Measurements from ENCODE around the gene DLG2. TPM values are rescaled to one million over a fixed set of nuclear protein-coding genes. Genes with fewer than 3 reads are reported as not detected.

Gene DLG2
- total and polyA plus RNA-seq, 2 donors (not counting 3 experiments of a cell fraction or from before 2014, with no cell fraction given): 0.15 to 1.1 TPM

DNA sequence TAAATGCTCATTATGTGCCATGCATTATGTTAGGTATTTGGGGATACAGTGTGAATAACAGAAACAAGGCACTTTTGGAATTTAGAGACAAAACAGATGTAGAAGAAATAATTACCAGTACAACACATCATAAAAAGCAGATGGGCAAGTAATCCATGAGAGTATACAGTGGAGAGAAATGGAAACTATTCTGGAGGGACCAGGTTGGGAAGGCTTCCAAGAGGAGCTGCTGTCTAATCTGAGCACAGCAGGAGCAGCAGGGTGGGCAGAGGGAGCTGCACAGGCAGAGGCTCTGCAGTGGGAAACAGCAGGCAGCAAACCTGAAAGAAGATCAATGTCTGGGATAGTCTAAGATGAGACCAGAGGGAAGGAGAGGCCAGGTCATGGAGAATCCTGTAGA is 2072.3 kb downstream of the DLG2 start:
- Histone ChIP-seq H3K9me1 (replicated peaks; ENCODE audit: control insufficient read depth, extremely low read depth, insufficient read depth, low read length) (no peaks in the 10 kb centered on the region), H3K9ac (replicated peaks; ENCODE audit: extremely low read depth, insufficient read depth, low read length) (no peak overlapping the region), H3K4me3 (replicated peaks in 1 of 3; ENCODE audit: insufficient read depth in 1 of 3, low read depth in 1 of 3, low read length in 3 of 3) (no peak overlapping the region), H3K27ac (ENCODE audit: insufficient read depth, low read depth, low read length) (no peak overlapping the region), H2AFZ (ENCODE audit: low read depth, low read length) (no peak overlapping the region), H3K9me3 (replicated peaks; ENCODE audit: control insufficient read depth, insufficient read depth, low read length) (no peaks in the 10 kb centered on the region), H3K4me2 (ENCODE audit: insufficient read depth, low read length) (no peak overlapping the region), H3K36me3 (ENCODE audit: control insufficient read depth in 2 of 2, extremely low read depth in 1 of 2, insufficient read depth in 2 of 2, low read length in 2 of 2) (no peaks in the 10 kb centered on the region), H3K79me2 (ENCODE audit: control insufficient read depth, insufficient read depth, low read length) (no peaks in the 10 kb centered on the region), H3K4me1 (ENCODE audit: control insufficient read depth, extremely low read depth, insufficient read depth, low read length) (no peaks in the 10 kb centered on the region), H3K27me3 (ENCODE audit: control insufficient read depth in 2 of 2, insufficient read depth in 2 of 2, low read length in 2 of 2) (no peaks in the 10 kb centered on the region), H4K20me1 (replicated peaks; ENCODE audit: control insufficient read depth, extremely low read depth, insufficient read depth, low read length) (no peaks in the 10 kb centered on the region)
- FAIRE-seq (no peak), DNase-seq (ENCODE audit: low read depth, low spot score) (no peak)
- no TSS peak for BruUV-seq (replicated peaks)
- dilution Hi-C loops (cut with MboI; ENCODE audit: extremely low pct_ligation_motif_present, low sequenced_read_pairs): no loop called here
- no peak for TF ChIP-seq GATA2 (IDR thresholded peaks at IDR 0.05; ENCODE audit: insufficient read depth, insufficient read length, low read depth, low read length)
- TF ChIP-seq MYC (IDR thresholded peaks at IDR 0.05; ENCODE audit: low read depth, low read length): no peak
- TF ChIP-seq JUN (IDR thresholded peaks at IDR 0.05; ENCODE audit: borderline replicate concordance, insufficient read depth, insufficient read length, low read depth): no peak
- TF ChIP-seq, protein P1, sequence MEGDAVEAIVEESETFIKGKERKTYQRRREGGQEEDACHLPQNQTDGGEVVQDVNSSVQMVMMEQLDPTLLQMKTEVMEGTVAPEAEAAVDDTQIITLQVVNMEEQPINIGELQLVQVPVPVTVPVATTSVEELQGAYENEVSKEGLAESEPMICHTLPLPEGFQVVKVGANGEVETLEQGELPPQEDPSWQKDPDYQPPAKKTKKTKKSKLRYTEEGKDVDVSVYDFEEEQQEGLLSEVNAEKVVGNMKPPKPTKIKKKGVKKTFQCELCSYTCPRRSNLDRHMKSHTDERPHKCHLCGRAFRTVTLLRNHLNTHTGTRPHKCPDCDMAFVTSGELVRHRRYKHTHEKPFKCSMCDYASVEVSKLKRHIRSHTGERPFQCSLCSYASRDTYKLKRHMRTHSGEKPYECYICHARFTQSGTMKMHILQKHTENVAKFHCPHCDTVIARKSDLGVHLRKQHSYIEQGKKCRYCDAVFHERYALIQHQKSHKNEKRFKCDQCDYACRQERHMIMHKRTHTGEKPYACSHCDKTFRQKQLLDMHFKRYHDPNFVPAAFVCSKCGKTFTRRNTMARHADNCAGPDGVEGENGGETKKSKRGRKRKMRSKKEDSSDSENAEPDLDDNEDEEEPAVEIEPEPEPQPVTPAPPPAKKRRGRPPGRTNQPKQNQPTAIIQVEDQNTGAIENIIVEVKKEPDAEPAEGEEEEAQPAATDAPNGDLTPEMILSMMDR (IDR thresholded peaks at IDR 0.05; ENCODE audit: extremely low read depth in 1 of 2, insufficient read depth in 1 of 2, low read depth in 1 of 2, low read length in 2 of 2): no peak
- TF ChIP-seq EZH2 (IDR thresholded peaks at IDR 0.05; ENCODE audit: borderline replicate concordance, low read depth, low read length, severe bottlenecking): no peak
- no peak for TF ChIP-seq POLR2A (IDR thresholded peaks at IDR 0.05; ENCODE audit: low read depth, low read length)
- TF ChIP-seq, protein P2, sequence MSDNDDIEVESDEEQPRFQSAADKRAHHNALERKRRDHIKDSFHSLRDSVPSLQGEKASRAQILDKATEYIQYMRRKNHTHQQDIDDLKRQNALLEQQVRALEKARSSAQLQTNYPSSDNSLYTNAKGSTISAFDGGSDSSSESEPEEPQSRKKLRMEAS (IDR thresholded peaks at IDR 0.05; ENCODE audit: insufficient read depth, insufficient read length): no peak
- no peak for TF ChIP-seq FOS (IDR thresholded peaks at IDR 0.05; ENCODE audit: borderline replicate concordance, insufficient read depth, low read length)
- TF ChIP-seq POLR2AphosphoS5 (IDR thresholded peaks at IDR 0.05; ENCODE audit: insufficient read depth, low read depth, low read length): no peak
- ChIA-PET CTCF (no interaction called here), POLR2A (no interaction called here)
- intact Hi-C loops (cut with micrococcal nuclease): no loop called here
